Psoas muscle (tissue), 8 donors: ENCODE results near the gene PCDHA7. TPM values are rescaled to one million over a fixed set of nuclear protein-coding genes. Genes with fewer than 3 reads are reported as not detected.
"Not testable (repeated sequence)": the region's sequence is repeated elsewhere in the genome, so short reads cannot be mapped to it uniquely, and the experiment has no call there.

Experiments used
- ATAC-seq, 4 donors: fragments of 200-7000 bp; cut with Tn5 transposase; one replicate each; pipeline ENCODE4 v1.9.1; 2020; ENCODE audit warnings: moderate library complexity in 3 of 4, mild to moderate bottlenecking in 2 of 4
- DNase-seq, 2 donors: peaks; one replicate each; pipeline ENCODE4 v3.0.0-alpha.2; 2020
- H3K27ac ChIP-seq: fragments of 200-600 bp; one replicate; pipeline ENCODE4 v1.8.0; 2022
- H3K27me3 ChIP-seq, 3 donors: fragments of 200-600 bp in 1 of 3; one replicate each; pipeline versions ENCODE4 v1.6.1 to v1.8.0; 2013 to 2022; ENCODE audit warnings: low read length in 2 of 3, mild to moderate bottlenecking in 2 of 3, moderate library complexity in 1 of 3; ENCODE audit not compliant: insufficient read depth in 3 of 3
- H3K36me3 ChIP-seq, 2 donors: fragments of 200-600 bp in 1 of 2; one replicate each; pipeline versions ENCODE4 v1.6.1 to v1.8.0; 2013 to 2022; ENCODE audit warnings: low read depth in 1 of 2, mild to moderate bottlenecking in 1 of 2, moderate library complexity in 1 of 2; ENCODE audit not compliant: insufficient read depth in 1 of 2
- H3K4me1 ChIP-seq: fragments of 200-600 bp; one replicate; pipeline ENCODE4 v1.8.0; 2022
- H3K4me3 ChIP-seq: fragments of 200-600 bp; one replicate; pipeline ENCODE4 v1.8.0; 2022; ENCODE audit warnings: mild to moderate bottlenecking
- H3K9me3 ChIP-seq: fragments of 200-600 bp; one replicate; pipeline ENCODE4 v1.8.0; 2022
- WGBS, 3 donors: extraction: QIAGEN DNeasy Blood & Tissue Kit; methylation state at CpG; one replicate each; pipeline versions ENCODE4 v1.1.6 to v1.1.7; 2013; 5-methylcytosine and 5-hydroxymethylcytosine counted together
- intact Hi-C, 2 donors: fragments of 100-400 bp; cut with DNase I; formaldehyde crosslinking; loops; one replicate each; pipeline versions ENCODE4 v1.11.0 to v1.14.2; 2022
- polyA plus RNA-seq, 3 donors: library from polyadenylated mRNA; stranded (reverse); fragments of 200-250 nt; gene quantifications; one replicate each; pipeline ENCODE4 v1.2.3, GENCODE V29; 2013
- total RNA-seq, 4 donors: library from RNA; stranded (reverse); fragmentation: NEBNext Ultra II Directional in 2 of 4; extraction: Animal tissue kit (Norgen Biotek cat#: 25700) in 2 of 4; gene quantifications; one replicate each; pipeline versions ENCODE4 v1.2.1 to v1.2.4, GENCODE V29; 2021 to 2023
- TF ChIP-seq, protein P1 (sequence below): fragments of 200-600 bp; IDR thresholded peaks from one replicate; pipeline ENCODE4 v1.8.0; 2022; ENCODE audit warnings: antibody characterized with exemption
- donor health status: healthy with polysubstance abuse.
- donor health status: DM: no; HTN: no; CAD: no; lungs with moderate emphysema.
- donor health status: Bipolar disorder and iron deficiency.
- donor health status: healthy.
- donor health status: DM: yes; HTN: yes; CAD: no.
- donor health status: DM: no; HTN: no; CAD: no.
- donor health status: DM: no; HTN: no; CAD: no.
- donor health status: DM: yes; HTN: yes; CAD: no.

Gene PCDHA7
- total and polyA plus RNA-seq, 7 donors = 0.01 to 0.08 (median 0.07) TPM; not detected in 4

DNA sequence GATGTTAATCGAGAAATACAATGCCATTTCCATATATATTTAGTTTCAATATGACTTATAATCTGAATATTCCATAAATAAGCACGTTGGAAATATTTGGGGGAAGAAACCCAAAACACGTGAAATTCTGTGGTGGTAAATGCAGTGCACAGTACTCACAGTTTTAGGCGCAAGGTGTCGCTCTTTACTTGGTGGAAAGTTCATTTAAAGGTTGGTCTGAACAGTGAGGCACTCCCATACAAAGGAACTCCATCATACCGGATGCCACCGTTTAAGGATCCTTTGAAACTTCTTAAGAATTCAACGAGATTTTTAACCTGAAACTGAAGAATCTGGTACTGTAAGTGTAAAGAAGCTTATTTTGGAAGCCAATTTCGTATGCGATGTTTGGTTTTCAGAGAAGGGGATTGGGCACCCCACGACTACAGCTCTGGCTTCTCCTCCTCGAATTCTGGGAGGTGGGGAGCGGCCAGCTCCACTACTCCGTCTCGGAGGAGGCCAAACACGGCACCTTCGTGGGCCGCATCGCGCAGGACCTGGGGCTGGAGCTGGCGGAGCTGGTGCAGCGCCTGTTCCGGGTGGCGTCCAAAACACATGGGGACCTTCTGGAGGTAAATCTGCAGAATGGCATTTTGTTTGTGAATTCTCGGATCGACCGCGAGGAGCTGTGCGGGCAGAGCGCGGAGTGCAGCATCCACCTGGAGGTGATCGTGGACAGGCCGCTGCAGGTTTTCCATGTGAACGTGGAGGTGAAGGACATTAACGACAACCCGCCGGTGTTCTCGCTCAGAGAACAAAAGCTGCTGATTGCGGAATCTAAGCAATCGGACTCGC, 34.9 kb downstream of the PCDHA7 start, which contains the start of gene PCDHA11:
TSS of gene PCDHA11 (plus strand) at position 237 of the 834 bp plus-strand sequence. CDS start at position 384, 147 bp downstream.
- Histone ChIP-seq H3K27ac (no peak within 1 kb of the TSS), H3K4me3 (no peak within 1 kb of the TSS), H3K4me1 (no peaks in the 10 kb centered on the region), H3K36me3 (no peaks in the 10 kb centered on the region), H3K27me3 (peaks cover 0 to 11% (median 1%) of the 10 kb centered on the region in 3 donors), H3K9me3 (peaks cover 10% of the 10 kb centered on the region)
- TF ChIP-seq, protein P1, sequence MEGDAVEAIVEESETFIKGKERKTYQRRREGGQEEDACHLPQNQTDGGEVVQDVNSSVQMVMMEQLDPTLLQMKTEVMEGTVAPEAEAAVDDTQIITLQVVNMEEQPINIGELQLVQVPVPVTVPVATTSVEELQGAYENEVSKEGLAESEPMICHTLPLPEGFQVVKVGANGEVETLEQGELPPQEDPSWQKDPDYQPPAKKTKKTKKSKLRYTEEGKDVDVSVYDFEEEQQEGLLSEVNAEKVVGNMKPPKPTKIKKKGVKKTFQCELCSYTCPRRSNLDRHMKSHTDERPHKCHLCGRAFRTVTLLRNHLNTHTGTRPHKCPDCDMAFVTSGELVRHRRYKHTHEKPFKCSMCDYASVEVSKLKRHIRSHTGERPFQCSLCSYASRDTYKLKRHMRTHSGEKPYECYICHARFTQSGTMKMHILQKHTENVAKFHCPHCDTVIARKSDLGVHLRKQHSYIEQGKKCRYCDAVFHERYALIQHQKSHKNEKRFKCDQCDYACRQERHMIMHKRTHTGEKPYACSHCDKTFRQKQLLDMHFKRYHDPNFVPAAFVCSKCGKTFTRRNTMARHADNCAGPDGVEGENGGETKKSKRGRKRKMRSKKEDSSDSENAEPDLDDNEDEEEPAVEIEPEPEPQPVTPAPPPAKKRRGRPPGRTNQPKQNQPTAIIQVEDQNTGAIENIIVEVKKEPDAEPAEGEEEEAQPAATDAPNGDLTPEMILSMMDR = no peak
- intact Hi-C loops = no loop called here
- no peak for DNase-seq
- WGBS, 3 donors = 10 to 15% (median 14%) methylated on average over 41 of the region's 41 CpGs
- ATAC-seq = no peak

DNA sequence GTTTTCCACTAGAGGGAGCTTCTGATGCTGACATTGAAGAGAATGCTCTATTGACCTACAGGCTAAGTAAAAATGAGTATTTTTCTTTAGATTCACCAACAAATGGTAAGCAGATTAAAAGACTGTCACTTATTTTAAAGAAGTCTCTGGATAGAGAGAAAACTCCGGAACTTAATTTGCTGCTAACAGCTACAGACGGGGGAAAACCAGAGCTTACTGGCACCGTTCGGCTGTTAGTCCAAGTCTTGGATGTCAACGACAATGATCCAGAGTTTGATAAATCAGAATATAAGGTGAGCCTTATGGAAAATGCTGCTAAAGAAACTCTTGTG, 35.5 kb downstream of the PCDHA7 start:
- no peaks in the 10 kb centered on the region for H3K36me3 ChIP-seq
- peaks cover 0 to 16% (median 1%) of the 10 kb centered on the region in 3 donors for H3K27me3 ChIP-seq
- intact Hi-C loops = no loop called here

DNA sequence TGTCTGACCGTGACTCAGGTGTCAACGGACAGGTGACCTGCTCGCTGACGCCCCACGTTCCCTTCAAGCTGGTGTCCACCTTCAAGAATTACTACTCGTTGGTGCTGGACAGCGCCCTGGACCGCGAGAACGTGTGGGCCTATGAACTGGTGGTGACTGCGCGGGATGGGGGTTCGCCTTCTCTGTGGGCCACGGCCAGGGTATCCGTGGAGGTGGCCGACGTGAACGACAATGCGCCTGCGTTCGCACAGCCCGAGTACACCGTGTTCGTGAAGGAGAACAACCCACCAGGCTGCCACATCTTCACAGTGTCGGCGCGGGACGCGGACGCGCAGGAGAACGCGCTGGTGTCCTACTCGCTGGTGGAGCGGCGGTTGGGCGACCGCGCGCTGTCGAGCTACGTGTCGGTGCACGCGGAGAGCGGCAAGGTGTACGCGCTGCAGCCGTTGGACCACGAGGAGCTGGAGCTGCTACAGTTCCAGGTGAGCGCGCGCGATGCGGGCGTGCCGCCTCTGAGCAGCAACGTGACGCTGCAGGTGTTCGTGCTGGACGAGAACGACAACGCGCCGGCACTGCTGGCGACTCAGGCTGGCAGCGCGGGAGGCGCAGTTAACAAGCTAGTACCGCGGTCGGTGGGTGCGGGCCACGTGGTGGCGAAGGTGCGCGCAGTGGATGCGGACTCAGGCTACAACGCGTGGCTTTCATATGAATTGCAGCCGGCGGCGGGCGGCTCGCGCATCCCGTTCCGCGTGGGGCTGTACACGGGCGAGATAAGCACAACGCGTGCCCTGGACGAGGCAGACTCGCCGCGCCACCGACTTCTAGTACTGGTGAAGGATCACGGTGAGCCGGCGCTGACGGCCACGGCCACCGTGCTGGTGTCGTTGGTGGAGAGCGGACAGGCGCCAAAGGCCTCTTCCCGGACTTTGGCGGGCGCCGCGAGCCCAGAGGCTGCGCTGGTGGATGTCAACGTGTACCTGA, 36.4 kb downstream of the PCDHA7 start:
- no peak for ATAC-seq
- intact Hi-C loops = no loop called here
- Histone ChIP-seq H3K4me1 (no peaks in the 10 kb centered on the region), H3K36me3 (no peaks in the 10 kb centered on the region), H3K27ac (no peak overlapping the region), H3K4me3 (no peak overlapping the region), H3K9me3 (peaks cover 10% of the 10 kb centered on the region), H3K27me3 (peaks cover 0 to 26% (median 3%) of the 10 kb centered on the region in 3 donors)
- WGBS, 3 donors = 36 to 48% (median 39%) methylated on average over 102 to 114 of the region's 114 CpGs
- TF ChIP-seq, protein P1 = no peak
- no peak for DNase-seq

More for the DNA sequence above, 35.5 kb downstream of the PCDHA7 start:
- no peak for DNase-seq
- H3K4me3 ChIP-seq = no peak overlapping the region
- no peaks in the 10 kb centered on the region for H3K4me1 ChIP-seq
- no peak for ATAC-seq
- 50 to 54% (median 52%) methylated on average over 5 of the region's 5 CpGs for WGBS, 3 donors
- TF ChIP-seq, protein P1 = no peak
- no peak overlapping the region for H3K27ac ChIP-seq
- H3K9me3 ChIP-seq = peaks cover 10% of the 10 kb centered on the region

DNA sequence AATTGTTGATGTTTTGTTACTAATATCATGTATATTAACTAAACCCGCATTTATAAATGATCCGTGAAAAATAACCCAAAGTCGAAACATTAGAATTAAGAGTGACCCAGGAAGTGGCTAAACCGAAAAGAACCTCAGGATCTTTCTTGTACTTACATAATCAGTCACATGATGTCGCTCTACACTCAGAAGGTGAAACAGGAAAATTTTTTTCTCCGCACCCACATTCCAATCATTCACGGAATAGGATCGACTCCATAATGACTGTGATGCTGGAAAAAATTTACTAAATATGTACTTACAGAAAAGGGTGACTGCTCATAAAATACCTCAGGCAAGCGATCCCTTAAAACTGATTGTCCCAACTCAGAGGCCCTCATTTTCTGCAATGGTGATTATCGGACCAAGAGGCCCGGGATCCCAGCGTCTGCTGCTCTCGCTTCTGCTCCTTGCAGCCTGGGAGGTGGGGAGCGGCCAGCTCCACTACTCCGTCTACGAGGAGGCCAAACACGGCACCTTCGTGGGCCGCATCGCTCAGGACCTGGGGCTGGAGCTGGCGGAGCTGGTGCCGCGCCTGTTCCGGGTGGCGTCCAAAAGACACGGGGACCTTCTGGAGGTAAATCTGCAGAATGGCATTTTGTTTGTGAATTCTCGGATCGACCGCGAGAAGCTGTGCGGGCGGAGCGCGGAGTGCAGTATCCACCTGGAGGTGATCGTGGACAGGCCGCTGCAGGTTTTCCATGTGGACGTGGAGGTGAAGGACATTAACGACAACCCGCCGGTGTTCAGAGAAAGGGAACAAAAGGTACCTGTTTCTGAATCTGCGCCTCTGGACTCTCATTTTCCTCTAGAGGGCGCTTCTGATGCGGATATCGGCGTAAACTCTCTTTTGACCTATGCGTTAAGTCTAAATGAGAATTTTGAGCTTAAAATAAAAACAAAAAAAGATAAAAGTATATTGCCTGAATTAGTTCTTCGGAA, 41.3 kb downstream of the PCDHA7 start, which contains the start of gene PCDHA12:
TSS of gene PCDHA12 (plus strand) at position 224 of the 981 bp plus-strand sequence. CDS start at position 389, 165 bp downstream.
- Histone ChIP-seq H3K4me3 (no peak within 1 kb of the TSS), H3K4me1 (no peaks in the 10 kb centered on the region), H3K36me3 (no peaks in the 10 kb centered on the region), H3K27me3 (peaks cover 0 to 37% (median 2%) of the 10 kb centered on the region in 3 donors), H3K27ac (no peak within 1 kb of the TSS), H3K9me3 (peaks cover 5% of the 10 kb centered on the region)
- WGBS, 3 donors = 12 to 17% (median 16%) methylated on average over 45 to 46 of the region's 47 CpGs
- TF ChIP-seq, protein P1 = no peak
- ATAC-seq (no peak), DNase-seq (no peak)
- intact Hi-C loops = no loop called here

DNA sequence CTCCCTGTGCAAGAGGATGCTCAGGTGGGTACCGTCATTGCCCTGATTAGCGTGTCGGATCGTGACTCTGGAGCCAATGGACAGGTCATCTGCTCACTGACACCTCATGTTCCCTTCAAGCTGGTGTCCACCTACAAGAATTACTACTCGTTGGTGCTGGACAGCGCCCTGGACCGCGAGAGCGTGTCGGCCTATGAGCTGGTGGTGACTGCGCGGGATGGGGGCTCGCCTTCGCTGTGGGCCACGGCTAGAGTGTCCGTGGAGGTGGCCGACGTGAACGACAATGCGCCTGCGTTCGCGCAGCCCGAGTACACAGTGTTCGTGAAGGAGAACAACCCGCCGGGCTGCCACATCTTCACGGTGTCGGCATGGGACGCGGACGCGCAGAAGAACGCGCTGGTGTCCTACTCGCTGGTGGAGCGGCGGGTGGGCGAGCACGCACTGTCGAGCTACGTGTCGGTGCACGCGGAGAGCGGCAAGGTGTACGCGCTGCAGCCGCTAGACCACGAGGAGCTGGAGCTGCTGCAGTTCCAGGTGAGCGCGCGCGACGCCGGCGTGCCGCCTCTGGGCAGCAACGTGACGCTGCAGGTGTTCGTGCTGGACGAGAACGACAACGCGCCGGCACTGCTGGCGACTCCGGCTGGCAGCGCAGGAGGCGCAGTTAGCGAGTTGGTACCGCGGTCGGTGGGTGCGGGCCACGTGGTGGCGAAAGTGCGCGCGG, 42.6 kb downstream of the PCDHA7 start:
- H3K27me3 ChIP-seq = peaks cover 0 to 37% (median 2%) of the 10 kb centered on the region in 3 donors
- 31 to 43% (median 35%) methylated on average over 75 to 80 of the region's 80 CpGs for WGBS, 3 donors
- not testable (repeated sequence) for H3K27ac ChIP-seq

More for the DNA sequence above, 42.6 kb downstream of the PCDHA7 start:
- H3K4me3 ChIP-seq, H3K4me1 ChIP-seq, H3K36me3 ChIP-seq, H3K9me3 ChIP-seq, intact Hi-C loops, DNase-seq, ATAC-seq: not testable (repeated sequence)
